Stimulated activated CD4-positive, alpha-beta T cell treated with anti-CD3 and anti-CD28 coated beads, Interleukin-2, amount 100 ng/mL, for 48 hours (primary cell): ENCODE results near the gene DOK3.
"Not testable (repeated sequence)": the region's sequence is repeated elsewhere in the genome, so short reads cannot be mapped to it uniquely, and the experiment has no call there.

Experiments used
- DNase-seq, 2 donors: peaks; one replicate each; pipeline ENCODE4 v3.0.0-alpha.2; 2020

DOK3 gene

GRCh38 chr5:177496070-177496726 lies 13.4 kb downstream of the DOK3 start:
- no peak for DNase-seq

- DNase-seq: no peak
Observed at GRCh38 chr5:177495243-177496060, 14.2 kb downstream of the DOK3 start.

DNA sequence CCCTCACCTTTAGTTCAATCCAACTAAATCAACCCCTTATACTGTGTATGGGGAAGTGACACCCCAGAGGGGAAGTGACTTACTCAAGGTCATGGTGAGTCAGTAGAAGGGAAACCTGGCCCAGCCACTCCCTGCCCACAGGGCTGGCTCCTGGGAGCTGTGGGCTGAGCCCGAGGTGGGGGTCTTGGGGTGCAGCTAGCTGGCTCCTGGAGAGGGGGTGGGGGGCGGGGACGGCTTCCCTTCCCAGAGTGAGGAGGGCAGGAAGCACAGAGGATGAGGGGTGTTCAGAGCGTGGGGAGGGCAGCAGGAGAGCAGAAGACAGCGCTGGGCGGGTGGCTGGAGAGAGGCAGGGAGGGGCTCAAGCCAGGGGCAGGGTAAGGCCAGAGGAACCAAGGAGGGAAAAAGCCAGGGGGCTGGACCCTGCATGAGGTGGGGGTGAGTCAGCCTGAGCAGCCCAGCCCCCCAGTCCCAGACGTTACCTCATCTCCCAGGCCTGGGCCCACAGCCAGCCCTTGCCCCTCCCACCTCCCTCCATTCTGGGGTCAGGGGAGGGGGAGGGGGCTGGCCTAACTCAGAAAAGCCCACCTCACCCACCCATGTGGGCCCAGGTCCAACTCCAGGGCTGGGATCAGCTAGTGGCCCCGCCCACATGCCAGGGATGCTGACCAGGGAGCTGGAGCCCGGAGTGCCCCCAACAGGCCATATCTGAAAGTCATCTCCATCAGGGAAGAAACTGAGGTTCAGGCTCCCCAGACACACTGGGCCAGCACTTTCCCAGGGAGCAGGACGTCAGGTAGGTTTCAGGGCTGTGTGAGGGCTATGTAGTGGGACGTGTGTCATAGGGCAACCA lies 15.1 kb downstream of the DOK3 start:
- no peak for DNase-seq

DNA sequence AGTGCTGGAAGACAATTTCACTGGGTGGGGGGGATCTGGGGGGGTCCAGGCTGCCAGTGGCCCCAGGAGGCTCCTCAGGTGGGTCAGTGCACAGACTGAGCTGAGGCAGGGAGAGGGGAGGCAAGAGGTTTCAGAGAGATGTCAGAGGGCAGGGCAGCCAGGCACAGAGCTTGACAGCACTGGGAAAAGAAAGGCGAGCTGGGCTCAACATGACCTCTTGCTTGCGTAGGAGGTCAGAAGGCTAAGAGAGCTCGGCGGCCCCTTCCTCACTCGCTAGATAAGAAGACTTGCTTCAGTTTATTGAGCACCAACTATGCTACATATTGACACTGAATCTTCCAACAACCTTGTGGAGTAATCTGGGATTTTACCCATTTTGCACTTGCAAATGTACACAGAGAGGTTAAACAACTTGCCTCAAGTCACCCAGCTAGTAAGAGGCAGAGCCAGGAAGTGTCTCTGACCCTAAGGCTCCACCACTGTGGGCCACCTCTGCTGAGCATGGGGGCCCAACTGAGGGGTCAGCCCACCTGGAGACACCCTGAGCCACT lies 15.8 kb downstream of the DOK3 start:
- no peak for DNase-seq

GRCh38 chr5:177492841-177493240 lies 16.8 kb downstream of the DOK3 start:
- no peak for DNase-seq

- no peak for DNase-seq
Observed at GRCh38 chr5:177491983-177492746, 17.5 kb downstream of the DOK3 start.

DNA sequence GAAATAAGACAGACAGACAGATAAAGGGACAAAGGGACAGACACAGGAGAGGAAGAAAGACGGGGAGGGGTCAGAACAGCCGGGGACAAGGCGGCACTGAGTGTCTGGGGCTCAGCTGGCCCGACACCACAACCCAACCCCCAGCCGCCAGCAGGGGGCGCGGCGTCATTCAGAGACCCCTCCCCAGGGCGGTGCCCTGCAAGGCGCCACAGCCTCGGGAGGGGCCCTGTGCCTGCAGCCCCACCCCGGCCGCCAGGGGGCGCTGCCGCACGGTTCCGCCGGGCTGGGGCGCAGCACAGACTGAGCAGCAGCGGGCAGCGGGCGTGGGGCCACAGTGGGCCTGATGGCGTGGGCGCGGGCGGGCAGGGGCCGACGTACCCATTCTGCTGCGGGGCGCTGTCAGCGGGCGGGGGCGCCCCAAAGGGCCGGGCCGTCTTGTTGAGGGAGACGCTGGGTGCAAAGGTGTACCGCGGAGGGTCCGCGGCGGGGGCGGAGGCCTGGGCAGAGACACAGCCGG lies 18.1 kb downstream of the DOK3 start:
- peak; percentile 28 to 56 for DNase-seq

GRCh38 chr5:177490992-177491391 lies 18.6 kb downstream of the DOK3 start:
- no peak for DNase-seq

GRCh38 chr5:177490311-177490991 lies 19.2 kb downstream of the DOK3 start:
- no peak for DNase-seq

GRCh38 chr5:177489119-177489716 lies 20.4 kb downstream of the DOK3 start:
- DNase-seq: no peak

- DNase-seq: no peak
Observed at GRCh38 chr5:177487975-177488374, 21.7 kb downstream of the DOK3 start.

GRCh38 chr5:177487144-177487543 lies 22.5 kb downstream of the DOK3 start:
- no peak for DNase-seq

DNA sequence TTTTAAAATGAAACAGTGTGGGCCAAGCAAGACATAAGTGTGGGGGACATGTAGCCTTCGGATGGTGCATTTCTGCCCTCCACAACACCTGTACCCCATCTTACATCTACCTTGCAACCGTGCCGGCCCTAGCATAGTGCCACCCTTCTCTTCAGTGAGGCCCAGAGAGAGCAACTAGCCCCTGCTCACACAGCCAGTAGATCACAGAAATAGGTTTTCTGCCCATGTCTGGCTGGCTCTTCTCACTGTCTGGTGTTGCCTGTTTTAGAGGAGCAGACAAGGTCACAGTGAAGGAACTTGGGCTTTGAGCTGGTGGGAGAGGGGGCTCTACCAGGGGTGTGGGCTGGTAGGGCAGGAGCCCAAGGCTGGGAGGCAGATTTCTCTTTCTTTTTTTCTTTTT lies 23.4 kb downstream of the DOK3 start:
- DNase-seq: no peak

GRCh38 chr5:177485753-177486152 lies 23.9 kb downstream of the DOK3 start:
- DNase-seq: not testable (repeated sequence)

- DNase-seq: no peak
Observed at GRCh38 chr5:177484902-177485549, 24.6 kb downstream of the DOK3 start.

DNA sequence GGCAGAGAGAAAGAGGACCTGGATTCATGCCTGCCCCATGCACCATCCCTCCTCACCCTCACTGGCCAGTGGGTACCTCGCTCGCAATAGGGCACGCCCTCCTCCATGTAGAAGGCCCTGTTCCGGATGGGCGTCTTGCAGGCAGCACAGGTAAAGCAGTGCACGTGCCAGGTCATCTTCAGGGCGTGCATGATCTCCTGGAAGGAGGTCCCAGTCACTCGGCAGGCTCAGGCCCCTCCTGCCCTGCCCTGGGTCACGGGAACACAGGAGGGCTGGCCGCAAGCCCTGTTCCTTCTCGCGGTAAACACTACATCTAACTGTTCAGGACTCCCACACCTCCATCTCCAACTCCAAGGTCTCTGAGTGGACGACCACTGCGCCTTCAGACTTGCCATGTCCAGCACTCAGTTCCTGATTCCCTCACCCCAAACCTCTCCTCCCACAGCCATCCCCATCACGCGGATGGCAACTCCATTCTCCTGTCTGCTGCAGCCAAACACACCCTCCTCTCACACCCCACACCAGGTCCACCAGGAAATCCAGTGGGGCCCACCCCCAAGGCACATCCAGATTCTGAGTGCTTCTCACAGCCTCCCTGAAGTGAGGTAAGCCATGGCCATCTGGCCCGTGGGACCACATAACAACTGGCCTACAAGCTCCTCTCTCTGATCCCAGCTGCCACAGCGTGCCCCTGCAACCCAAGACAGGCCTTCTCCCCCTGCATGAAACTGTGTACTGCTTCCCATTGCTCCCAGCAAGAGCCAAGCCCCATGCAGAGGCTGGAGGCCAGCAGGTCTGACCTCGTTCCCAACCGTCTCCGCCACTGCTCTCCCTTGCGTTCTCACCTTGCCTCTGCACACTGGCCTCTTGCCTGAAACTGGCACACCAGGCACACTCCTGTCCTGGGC lies 25.4 kb downstream of the DOK3 start:
- no peak for DNase-seq

DNA sequence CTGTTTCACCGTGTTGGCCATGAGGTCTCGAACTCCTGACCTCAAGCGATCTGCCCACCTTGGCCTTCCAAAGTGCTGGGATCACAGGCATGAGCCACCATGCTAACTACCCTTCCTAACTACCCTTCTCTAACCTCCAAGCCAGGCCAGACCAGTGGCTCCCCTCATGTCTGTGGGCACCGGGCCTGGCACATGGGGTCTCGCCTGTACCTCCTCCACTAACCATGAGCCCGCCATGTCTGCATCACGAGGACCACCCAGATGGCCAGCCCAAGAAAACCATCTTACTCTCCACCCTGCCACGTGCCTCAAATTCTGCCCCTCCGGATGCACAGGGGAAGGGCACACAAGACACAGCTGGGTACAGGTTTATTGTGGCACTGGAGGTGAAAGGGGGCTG lies 26.6 kb downstream of the DOK3 start:
- no peak for DNase-seq

DNA sequence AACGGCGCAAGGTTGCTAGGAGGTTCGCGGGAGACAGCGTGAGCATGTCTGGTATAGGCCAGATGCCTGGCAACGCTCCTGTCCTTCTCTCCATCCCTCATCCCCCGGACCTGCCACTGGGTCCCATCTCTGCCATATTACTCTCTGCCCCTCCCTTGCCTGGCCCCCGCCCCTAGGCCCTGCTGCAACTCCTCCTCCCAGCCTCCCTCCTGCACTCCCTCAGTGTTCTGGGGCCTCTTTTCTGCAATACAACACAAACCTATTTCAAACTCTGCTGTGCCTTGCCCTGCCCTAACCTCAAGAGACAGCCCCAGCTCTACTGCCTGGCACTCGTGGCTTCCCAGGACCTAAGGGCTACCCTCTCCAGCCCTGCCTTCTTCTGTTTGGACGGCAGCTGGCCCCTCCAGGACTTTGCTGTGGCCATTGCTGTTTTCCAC lies 27.2 kb downstream of the DOK3 start:
- DNase-seq: no peak

GRCh38 chr5:177479774-177480173 lies 29.9 kb downstream of the DOK3 start:
- no peak for DNase-seq
